CD4-positive, alpha-beta T cell treated with Interleukin-2 at 100 ng/mL for 4 hours (primary cell): Measurements from ENCODE around the gene MED27.

Experiments used
- DNase-seq: peaks from one replicate; pipeline ENCODE4 v3.0.0-alpha.2; 2020; ENCODE audit warnings: low spot score

The MED27 gene

DNA sequence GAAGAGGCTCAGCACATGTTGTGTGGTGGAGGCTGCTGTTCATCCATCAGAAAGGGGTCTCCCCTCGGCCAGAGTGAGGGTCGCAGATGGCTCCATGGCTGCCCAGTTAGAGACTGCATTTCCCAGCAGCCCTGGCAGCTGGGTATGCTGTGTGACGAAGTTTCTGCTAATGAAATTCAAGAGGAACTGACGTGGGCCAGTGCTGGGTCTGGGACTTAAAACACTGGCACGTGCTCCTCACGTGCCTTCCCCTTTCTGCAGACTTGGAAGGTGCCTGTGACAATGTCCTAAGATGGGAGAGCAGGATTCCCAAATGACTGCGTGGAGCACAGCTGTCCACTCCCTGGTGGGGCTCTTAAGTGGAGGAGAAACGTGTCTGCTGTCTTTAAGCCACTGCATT lies 225.3 kb downstream of the MED27 start:
- DNase-seq, result no peak

DNA sequence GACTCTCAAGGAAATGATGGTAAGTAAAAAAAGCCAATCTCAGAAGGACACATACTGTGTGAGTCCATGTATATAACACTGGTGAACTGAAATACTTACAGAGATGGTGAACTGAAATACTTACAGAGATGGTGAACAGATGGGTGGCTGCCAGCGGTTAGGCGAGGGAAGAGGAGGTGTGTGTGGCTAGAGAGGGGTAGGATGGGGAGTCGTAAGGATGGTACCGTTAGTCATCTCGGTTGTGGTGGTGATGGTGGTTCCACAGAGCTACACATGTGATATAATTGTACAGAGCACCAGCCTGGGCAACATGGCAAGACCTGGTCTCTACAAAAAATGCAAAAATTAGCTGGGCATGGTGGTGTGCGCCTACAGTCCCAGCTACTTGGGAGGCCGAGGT lies 226.2 kb downstream of the MED27 start:
- DNase-seq, result no peak

DNA sequence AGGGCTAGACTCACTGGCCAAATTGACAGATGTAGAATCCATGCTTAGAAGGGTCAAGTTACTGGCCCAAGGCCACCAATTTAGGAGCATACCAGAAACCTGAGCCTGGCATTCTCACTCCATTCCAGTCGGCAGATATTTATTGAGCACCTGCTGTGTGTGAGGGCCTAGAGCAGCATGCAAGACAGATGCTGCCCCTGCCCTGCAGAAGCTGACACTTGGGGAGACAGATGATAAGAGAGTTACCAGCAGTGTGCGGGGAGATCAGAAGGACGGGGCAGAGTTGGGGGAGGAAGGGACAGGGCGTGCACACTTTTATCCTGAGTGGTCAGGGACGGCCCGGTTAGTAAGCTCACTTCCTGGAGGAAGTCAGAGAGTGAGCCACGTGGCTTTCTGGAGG lies 228.3 kb downstream of the MED27 start:
- no peak for DNase-seq

DNA sequence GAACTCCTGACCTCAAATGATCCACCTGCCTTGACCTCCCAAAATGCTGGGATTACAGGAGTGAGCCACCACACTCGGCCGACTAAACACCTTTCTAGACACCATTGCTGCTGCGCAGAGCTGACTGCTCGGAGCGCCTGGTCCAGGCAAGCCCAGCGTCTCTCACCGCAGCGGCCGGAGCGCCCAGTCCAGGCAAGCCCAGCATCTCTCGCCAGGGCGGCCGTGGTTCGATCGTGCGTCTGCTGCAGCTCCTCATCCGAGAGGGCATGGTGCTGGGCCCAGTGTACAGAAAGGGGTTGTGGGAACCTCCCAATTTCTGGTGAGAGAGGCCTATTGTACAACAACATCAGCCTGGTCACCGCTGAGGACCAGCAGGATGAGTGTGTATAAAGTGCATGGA lies 230.3 kb downstream of the MED27 start:
- DNase-seq, result no peak

DNA sequence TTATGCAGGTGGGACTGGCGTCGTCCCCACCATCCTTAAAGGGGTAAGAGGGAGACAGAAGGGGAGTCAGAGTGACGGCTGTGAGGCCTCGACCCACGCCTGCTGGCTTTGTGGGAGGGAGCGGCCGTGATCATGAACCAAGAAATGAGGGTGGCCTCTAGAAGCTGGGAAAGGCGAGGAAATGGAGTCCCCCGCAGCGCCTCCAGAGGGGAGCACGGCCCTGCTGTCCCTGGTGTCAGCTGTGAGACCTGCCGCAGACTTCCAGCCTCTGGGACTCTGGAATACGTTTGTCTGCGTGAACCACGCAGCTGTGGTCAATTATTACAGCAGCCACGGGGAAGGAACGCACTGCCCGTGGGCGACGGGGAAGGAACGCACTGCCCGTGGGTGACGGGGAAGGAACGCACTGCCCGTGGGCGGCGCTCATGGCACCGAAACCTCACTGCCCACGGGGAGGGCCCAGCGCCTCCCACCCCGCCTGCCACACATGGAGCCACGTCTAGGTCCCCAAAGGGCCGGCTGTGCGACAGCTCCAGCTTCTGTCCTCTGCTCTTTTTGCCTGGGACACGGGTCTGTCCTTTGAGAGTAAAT lies 231.0 kb downstream of the MED27 start:
- no peak for DNase-seq

DNA sequence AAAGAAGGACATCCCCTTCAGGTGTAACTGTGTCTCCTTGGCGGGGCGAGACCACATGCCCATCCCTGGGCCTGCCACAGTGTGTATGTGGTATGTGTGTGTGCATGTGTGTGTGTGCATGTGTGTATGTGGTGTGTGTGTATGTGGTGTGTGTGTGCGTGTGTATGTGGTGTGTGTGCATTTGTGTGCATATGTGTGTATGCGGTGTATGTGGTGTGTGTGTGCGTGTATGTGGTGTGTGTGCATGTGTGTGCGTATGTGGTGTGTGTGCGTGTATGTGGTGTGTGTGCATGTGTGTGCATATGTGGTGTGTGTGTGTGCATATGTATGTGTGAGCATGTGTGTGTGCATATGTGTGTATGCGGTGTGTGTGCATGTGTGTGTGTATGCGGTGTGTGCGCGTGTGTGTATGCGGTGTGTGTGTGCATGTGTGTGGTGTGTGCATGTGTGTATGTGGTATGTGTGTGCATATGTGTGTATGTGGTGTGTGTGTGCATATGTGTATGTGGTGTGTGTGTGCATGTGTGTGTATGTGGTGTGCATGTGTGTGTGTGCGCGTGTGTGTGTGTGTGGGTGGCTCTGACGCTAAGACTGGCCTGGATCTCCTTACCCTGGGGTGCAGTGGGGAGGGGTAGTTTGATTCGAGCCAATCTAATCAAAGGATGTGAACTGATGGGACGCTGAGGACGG lies 231.9 kb downstream of the MED27 start:
- DNase-seq, result no peak

DNA sequence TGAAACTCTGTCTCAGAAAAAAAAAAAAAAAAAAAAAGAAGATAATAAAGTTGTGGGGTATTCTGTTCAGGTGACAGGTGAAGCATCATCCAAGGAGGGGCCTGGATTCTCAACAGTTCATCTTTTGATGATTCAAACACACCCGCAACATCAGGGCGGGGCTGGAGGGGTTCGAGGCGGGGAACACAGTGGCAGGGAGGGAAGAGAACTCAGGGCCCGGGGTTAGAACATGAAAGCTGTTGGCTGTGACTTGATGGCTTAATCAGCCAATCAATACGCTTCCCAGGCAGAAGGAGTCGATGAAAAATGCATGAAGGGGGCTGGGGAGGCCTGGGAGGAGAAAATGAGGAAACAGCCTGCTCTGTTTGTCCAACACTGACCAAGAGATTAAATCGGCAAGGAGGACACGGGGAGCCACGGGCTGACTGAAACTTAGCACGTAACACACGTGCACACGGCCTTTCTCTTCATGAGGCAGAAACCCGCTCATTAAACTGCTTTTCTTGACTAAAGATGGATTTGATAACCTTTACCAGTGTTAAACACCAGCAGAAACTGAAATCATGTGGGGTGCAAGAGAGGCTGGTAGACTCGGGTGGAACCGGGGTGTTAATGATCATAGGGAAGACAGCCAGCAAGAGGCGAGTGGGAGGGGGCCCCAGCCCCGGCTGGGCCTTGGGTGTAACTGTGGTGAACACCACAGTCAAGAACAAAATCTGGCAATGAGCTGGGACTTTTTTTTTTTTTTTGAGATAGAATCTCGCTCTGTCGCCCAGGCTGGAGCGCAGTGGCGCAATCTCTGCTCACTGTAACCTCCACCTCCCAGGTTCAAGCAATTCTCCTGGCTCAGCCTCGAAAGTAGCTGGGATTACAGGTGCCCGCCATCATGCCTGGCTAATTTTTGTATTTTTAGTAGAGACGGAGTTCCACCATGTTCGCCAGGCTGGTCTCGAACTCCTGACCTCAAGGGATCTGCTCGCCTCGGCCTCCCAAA lies 234.1 kb downstream of the MED27 start:
- no peak for DNase-seq

DNA sequence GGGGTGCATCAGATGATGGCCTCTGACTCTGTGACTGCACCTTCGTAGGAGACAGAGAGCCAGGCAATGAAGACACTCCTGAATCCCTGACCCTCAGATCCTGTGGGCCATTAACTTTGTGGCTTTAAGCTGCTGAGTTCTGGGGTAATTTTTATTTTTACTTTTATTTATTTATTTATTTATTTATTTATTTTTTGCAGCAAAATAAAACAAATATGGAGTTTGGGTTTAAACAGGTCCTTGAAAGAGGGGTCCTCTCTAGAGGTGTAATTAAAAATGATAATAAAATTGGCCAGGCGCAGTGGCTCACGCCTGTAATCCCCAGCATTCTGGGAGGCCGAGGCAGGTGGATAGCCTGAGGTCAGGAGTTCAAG lies 234.9 kb downstream of the MED27 start:
- no peak for DNase-seq

DNA sequence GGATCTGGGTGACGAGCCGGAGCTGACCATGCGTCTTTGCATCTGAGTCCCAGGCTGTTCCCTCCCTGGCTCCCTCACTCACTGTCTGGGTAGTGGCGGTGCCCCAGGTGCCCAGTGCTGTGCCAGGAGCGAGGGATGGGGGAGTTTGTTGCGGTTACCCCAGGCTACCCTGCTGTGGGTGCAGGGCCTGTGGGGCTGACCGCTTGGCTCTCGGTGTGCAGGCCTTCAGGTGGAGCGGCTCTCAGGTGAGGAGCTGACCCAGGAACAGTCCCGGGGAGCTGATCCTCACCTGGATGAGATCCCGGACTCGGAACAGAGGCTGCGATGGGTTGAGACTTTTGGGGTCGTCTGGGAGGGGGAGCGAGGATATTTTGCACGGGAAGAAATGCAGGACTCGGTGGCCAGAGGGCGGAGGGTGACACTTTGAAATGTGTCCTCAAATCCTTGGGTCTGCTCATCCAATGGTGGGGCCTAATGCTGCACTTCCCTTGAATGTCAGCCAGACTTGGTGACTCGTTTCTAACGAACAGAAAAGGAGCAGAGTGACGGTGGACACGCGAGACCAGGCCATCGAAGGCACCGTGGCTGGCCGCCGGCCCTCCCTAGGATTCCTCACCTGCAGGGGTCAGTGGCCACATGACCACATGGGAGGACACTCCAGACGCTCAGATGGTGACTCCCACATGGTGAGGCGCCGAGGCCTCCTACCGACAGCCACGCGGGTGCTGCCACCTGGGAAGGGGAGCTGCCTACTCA lies 235.5 kb downstream of the MED27 start:
- DNase-seq, result no peak

DNA sequence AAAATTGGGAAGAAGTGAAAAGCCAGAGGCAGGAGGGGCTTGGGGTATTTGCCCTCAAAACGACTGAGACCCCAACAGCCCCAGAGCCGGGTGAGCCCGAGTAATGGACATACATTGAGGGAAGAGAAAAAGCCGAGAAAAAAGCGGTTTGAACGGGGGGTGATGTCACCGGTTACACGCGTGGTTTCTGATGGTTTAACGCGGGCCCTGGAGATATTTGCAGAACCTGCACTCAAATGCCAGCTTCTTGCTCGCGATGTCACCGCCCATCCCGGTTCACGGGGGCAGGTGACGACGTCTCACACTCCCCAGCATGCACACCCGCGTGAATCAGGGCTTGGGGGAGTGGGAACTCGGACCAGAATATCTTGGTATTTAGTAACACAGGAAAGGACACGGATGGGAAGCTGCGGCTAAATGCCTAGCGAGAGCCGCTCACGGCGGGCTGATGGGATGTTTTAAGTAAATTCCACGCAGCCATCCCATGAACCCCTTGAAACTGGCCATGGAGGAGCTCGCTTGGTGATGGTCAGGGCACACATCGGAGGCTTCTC lies 237.8 kb downstream of the MED27 start:
- DNase-seq, result no peak

DNA sequence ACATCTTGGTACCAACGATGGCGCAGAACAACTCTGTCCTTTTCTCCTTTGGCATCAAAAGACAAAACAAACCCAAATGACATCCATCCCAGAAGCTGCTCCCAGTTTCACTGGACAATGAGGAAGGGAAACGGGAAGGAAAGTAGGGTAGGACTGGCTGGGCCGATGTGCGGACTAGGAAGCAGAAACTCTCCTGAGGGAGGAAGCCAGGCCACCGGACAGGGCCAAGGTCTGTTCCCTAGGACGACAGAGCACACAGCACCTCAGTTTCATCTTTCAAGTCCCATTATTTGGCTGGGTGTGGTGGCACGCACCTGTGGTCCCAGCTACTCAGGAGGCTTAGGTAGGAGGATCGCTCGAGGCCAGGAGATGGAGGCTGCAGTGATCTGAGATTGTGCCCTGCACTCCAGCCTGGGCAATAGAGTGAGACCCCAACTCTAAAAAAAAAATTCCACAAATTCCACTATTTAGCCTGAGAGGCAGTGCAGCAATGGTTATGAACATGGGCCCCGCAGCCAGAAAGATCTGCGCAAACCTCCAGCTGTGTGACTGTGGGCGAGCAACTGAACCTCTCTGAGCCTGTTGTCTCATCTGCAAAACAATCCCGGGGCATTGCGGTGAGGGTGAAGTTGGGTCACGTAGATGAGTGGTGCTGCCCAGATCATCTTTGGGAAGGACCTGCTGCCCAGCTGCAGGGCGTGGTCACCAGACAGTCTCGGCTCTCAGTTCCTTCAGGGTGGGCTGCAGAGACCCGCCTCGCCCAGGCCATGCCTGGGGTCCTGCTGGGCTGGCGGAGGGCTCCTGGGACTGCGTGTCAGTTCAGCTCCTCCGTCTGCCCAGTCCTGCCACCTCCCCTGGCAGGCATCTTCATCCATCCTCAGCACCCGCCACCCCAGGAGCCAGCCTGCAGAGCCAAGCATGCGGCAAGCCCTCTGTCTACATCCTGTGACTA lies 238.6 kb downstream of the MED27 start:
- no peak for DNase-seq

DNA sequence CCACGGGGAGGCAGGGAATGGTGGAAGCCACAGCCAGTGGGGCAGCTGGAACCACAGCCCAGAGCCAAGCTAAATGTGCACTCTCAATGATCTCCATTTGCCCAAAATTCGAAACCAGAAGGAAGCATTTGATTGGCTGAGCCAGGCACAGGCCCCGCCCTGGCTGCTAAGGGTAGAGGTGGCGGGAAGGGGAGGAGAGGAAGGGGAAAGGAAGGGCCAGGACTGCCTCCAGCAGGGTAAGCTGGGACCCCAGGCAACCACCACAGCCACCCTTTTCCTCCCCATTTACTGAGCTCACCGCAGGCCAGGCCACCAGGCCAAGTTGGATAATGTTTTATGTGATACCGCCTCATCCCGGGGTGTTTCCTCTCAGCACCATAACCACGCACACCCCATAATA lies 239.4 kb downstream of the MED27 start:
- DNase-seq, result peak; percentile 28

DNA sequence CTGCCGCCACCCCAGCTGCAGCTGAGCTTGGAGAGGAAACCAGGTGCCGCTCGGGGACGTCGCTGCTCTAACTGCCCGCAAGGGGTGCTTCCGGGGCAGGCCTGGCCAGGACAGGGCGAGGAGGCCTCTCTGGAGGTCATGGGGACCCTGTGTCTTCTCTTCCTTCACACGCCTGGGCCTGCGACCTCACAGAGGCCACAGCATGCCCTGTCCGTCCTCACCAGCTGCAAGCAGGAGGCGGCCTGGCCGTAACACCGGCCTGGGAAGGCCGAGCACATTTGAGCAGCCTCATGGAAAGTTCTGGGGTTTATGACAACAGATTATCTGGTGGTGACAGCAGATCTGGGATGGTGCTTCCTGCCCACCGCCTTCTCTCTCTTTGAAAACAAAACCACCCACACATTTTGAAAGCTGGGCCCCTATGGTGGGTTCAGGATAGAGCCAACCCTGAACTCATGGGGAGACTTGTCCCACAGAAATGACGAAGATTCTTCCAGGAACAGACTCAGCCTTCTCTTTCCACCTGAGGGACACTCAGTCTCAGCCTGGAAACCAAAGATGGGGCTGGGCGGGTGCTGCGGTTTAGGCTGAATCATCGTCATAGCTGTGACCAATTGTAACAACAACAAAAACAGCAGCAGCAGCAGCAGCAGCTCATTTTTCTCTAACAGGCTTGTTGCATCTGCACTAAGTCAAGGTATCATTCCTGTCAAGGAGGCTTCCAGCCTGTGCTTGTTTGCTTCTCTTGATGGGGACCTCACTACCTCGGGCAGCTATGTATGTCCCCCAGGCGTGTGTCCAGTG lies 240.2 kb downstream of the MED27 start:
- peak; percentile 74 for DNase-seq

DNA sequence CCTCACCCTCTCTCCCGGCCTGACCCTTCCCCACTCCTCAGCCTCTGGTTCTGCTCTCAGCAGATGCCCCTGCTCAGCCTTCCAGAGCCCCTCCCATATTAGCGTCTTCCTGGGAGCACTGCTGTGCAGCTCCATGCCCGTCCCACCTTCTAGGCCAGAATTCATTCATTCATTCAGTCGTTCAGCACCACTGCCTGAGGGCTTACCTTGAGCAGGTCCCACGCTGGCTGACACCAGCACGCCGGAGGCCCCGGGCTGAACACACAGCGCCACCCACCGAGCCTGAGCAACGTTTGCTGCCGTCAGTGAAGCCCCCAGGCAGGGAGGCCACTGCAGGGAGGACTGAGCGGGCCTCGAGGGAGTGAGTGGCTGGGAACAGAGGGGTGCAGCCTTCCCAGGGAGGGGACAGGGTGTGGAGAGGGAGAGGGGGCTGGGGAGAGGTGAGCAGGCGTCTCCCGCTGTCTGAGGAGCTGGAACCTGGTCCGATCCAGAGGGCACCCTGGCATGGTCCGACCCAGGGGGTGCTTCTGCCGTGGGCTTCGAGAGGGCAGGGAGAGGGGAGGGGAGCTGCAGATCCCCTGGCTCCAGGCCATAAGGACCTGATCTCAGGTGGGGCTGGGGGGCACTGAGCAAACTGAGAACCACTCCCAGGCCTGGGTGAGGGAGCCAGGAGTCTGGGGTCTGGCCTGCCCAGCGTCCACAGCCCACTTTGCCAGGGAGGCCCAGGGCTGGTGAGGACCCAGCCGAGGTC lies 241.0 kb downstream of the MED27 start:
- no peak for DNase-seq

DNA sequence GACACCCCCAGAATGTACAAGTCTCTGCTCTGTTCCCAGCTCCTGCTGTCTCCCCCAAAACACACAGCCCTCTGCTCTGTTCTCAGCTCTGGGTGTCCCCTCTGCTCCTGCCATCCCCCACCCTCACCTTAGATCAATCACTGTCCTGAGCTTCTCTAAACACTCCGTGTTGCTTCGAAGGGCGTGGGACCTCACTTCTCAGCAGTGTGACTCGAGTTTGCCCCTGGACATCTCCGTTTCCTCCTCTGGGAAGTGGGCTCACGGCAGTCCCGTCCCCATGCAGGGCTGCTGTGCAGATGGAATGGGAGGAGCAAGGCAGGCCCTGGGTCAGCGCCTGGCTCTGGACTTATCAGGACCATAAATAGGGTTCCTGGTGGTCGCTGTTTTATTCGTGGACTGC lies 241.8 kb downstream of the MED27 start:
- no peak for DNase-seq

DNA sequence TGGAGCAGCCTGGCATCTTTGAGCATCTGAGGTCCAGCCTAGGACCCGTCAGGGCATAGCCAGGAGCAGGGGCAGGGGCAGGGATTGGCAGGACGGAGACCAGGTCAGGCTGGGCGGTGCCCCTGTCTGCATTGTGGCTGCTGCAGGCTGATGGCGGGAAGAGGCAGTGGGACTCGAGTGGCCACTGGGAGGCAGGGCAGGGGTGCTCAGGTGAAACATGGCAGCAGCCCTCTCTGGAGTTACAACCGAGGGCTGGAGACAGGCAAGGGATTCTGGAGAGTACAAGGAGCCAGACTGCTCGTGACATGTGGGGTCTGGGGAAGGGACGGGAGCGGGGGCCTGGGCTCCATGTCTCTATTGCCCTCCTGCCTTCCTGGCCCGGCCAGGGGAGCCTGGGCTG lies 242.4 kb downstream of the MED27 start:
- no peak for DNase-seq

DNA sequence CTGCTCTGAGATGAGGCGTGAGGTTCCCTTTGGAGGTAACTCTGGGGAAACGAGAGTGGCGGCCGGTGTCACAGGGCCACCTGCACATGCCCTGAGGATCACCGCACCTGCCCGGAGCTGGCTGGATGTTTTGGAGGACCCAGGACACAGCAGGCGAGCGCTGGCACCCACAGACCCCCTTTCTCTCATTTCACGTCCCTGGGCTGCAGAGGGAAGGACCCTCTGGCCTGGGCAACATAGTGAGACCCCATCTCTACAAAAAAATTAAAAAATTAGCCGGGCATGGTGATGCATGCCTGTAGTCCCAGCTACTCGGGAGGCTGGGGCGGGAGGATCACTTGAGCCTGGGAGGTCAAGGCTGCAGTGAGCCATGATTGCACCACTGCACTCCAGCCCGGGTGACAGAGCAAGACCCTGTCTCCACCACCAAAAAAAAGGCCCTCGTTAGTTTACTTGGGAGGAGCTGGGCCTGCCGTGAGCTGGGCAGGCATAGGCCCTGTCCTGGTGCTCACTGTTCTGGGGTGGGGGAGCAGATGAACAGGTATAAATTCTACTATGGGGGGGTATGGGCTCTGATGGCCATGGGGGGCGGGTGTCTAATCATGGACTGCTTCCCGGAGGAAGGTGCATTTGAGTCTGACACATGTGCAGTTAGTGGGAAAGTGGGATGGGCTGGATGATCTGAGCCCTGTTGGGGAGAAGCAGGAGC lies 242.9 kb downstream of the MED27 start:
- no peak for DNase-seq

DNA sequence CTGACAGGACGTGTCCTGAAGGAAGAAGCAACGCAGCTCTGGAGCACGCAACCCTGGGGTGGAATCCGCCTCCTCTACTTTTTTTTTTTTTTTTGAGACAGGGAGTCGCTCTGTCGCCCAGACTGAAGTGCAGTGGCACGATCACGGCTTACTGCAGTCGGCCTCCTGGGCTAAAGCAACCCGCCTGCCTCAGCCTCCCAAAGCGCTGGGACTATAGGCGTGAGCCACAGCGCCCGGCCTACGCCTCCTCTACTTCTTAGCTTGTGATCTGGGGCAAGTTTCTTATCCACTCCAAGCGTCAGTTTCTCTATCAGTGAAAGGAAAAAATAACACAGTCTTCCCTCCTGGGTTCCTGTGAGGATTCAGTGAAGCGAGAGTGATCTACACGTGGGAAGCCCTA lies 243.6 kb downstream of the MED27 start:
- DNase-seq, result no peak
